ENCODE results near the gene ZNF619. TPM values are rescaled to one million over a fixed set of nuclear protein-coding genes. Genes with fewer than 3 reads are reported as not detected.
A peak's percentile ranks its signal among the peaks of the same experiment; 100 is the strongest.

Gene ZNF619
- total and polyA plus RNA-seq, 9 of the 15 experiments (the other 6 are each of a cell fraction or from before 2014, with no cell fraction given) = 1.3 to 9.1 (median 6.3) TPM

GRCh38 chr3:40502034-40502433 is 25.1 kb downstream of the ZNF619 start:
- 13% methylated on average over 2 of the region's 2 CpGs for WGBS (ENCODE audit: insufficient coverage, low coverage, missing lambda C conversion rate)
- POLR2A ChIA-PET = interaction anchor here (0.7 to 1.2 kb wide), 2 partner anchors 11 to 193 kb away, joined by 3 read pairs; no protein-coding TSS in a partner anchor
- Histone ChIP-seq H3K4me2 (ENCODE audit: insufficient read depth, low read length) (no peak overlapping the region; the same call in 1 of the 2 replicates), H3K36me3 (ENCODE audit: control insufficient read depth, insufficient read depth, low read length) (no peaks in the 10 kb centered on the region), H3K27me3 (ENCODE audit: control insufficient read depth in 2 of 2, insufficient read depth in 2 of 2, low read length in 2 of 2) (0 out of 5 replicates have a peak, but pooled peaks cover 0 to 3% of the 10 kb centered on the region in 2 experiments), H3K9ac (ENCODE audit: insufficient read depth in 1 of 2, low read depth in 2 of 2, low read length in 2 of 2) (no peak overlapping the region), H4K20me1 (replicated peaks; ENCODE audit: control insufficient read depth, insufficient read depth, low read length) (no peaks in the 10 kb centered on the region), H3K4me1 (replicated peaks in 1 of 2; ENCODE audit: control insufficient read depth in 2 of 2, insufficient read depth in 2 of 2, low read length in 2 of 2) (peaks cover 0 to 7% of the 10 kb centered on the region in 2 experiments; a peak in 3 of 5 replicates), H3K79me2 (ENCODE audit: control insufficient read depth, insufficient read depth, low read length) (no peaks in the 10 kb centered on the region), H3K9me3 (replicated peaks; ENCODE audit: control insufficient read depth, insufficient read depth, low read depth, low read length) (no peaks in the 10 kb centered on the region), H2AFZ (ENCODE audit: low read depth, low read length) (peak overlapping the region; percentile 39; the same call in 1 of the 2 replicates), H3K9me1 (ENCODE audit: control insufficient read depth, insufficient read depth, low read length) (no peaks in the 10 kb centered on the region), H3K4me3 (no peak overlapping the region), H3K27ac (ENCODE audit: extremely low read depth, low read depth, low read length) (no peak overlapping the region)
- BruUV-seq (replicated peaks) = no TSS peak
- in situ Hi-C loops (cut with MboI) (no loop called here), intact Hi-C loops (cut with micrococcal nuclease) (no loop called here)
- DNase-seq (ENCODE audit: extremely low read depth in 1 of 4, low spot score in 3 of 4) (no peak), ATAC-seq (no peak), FAIRE-seq (no peak)
- peak; percentile 27 for TF ChIP-seq PRDM10 (IDR thresholded peaks at IDR 0.05; ENCODE audit: partially characterized antibody)
- no peak for TF ChIP-seq U2AF2 (optimal IDR thresholded peaks at IDR 0.05; ENCODE audit: low read depth, low read length)
- TF ChIP-seq ARNT (IDR thresholded peaks at IDR 0.05) = no peak
- peak; percentile 51 for TF ChIP-seq CBFA2T3 (IDR thresholded peaks at IDR 0.05)
- TF ChIP-seq RCOR1 (IDR thresholded peaks at IDR 0.05; ENCODE audit: borderline replicate concordance in 1 of 2, low read depth in 2 of 2, low read length in 2 of 2) = no peak
- TF ChIP-seq TAL1 (IDR thresholded peaks at IDR 0.05) = peak; percentile 27; the same call in 1 of the 2 replicates
- no peak for TF ChIP-seq FOXO4 (CRISPR knock-in tag; IDR thresholded peaks at IDR 0.05)
- 0 out of 2 replicates have a peak, but pooled peaks have one; percentile 16 for TF ChIP-seq ARID1B (IDR thresholded peaks at IDR 0.05)
- no peak for TF ChIP-seq MEIS2 (IDR thresholded peaks at IDR 0.05; ENCODE audit: partially characterized antibody)
- TF ChIP-seq ZNF785 (CRISPR knock-in tag; IDR thresholded peaks at IDR 0.05) = no peak
- CTCF ChIA-PET (ENCODE audit: low intra/inter-chr PET ratio) = no interaction called here

All from K562 (cell line).